ENCODE measurements around the gene NCF4.

The NCF4 gene

GRCh38 chr22:36912694-36913426 lies 52.1 kb downstream of the NCF4 start:
- H3K9me2 ChIP-seq (replicated peaks; ENCODE audit: insufficient read depth, low read length): no peaks in the 10 kb centered on the region
- H2AFZ ChIP-seq (ENCODE audit: low read length): peak overlapping the region; percentile 77
- H3K27ac ChIP-seq (ENCODE audit: low read length): peak overlapping the region; percentile 92
- DNase-seq: no peak
- H3K79me2 ChIP-seq (ENCODE audit: low read length): peaks cover 50% of the 10 kb centered on the region
- H3K9me3 ChIP-seq (replicated peaks; ENCODE audit: insufficient read depth, low read length): no peaks in the 10 kb centered on the region
- peaks cover 35% of the 10 kb centered on the region for H3F3A ChIP-seq (ENCODE audit: insufficient read depth, low read length)
- H3K4me2 ChIP-seq (ENCODE audit: low read depth, low read length): peak overlapping the region; percentile 77
- peak overlapping the region; percentile 82 for H3K4me3 ChIP-seq (ENCODE audit: low read length)
- peak overlapping the region; percentile 86; the same call in 1 of the 2 replicates for H3K9ac ChIP-seq (ENCODE audit: low read length)
- H3K36me3 ChIP-seq (replicated peaks; ENCODE audit: insufficient read depth, low read length): no peaks in the 10 kb centered on the region
- H3K27me3 ChIP-seq (replicated peaks; ENCODE audit: insufficient read depth, low read length): no peaks in the 10 kb centered on the region
- TF ChIP-seq EZH2 (optimal IDR thresholded peaks at IDR 0.05; ENCODE audit: low read depth, low read length): no peak
- TF ChIP-seq CTCF (IDR thresholded peaks at IDR 0.05; ENCODE audit: low read length): no peak
- TF ChIP-seq EZH2phosphoT487 (IDR thresholded peaks at IDR 0.05; ENCODE audit: low read length): no peak
- H4K20me1 ChIP-seq (ENCODE audit: insufficient read depth, low read length): no peaks in the 10 kb centered on the region
- H3K4me1 ChIP-seq (ENCODE audit: low read length): peaks cover 22% of the 10 kb centered on the region

- Histone ChIP-seq H3K4me3 (ENCODE audit: low read length) (peak within 1 kb of the TSS; percentile 82), H4K20me1 (ENCODE audit: insufficient read depth, low read length) (no peaks in the 10 kb centered on the region), H3K27ac (ENCODE audit: low read length) (peak within 1 kb of the TSS; percentile 92), H3K4me2 (ENCODE audit: low read depth, low read length) (peak within 1 kb of the TSS; percentile 77), H3K9me3 (replicated peaks; ENCODE audit: insufficient read depth, low read length) (no peaks in the 10 kb centered on the region), H3K9ac (ENCODE audit: low read length) (peak within 1 kb of the TSS; percentile 86), H3K9me2 (replicated peaks; ENCODE audit: insufficient read depth, low read length) (no peaks in the 10 kb centered on the region), H3F3A (ENCODE audit: insufficient read depth, low read length) (peaks cover 35% of the 10 kb centered on the region), H3K36me3 (replicated peaks; ENCODE audit: insufficient read depth, low read length) (no peaks in the 10 kb centered on the region; the same call in 1 of the 2 replicates), H3K4me1 (ENCODE audit: low read length) (peaks cover 27% of the 10 kb centered on the region), H2AFZ (ENCODE audit: low read length) (peak within 1 kb of the TSS; percentile 77), H3K27me3 (replicated peaks; ENCODE audit: insufficient read depth, low read length) (no peaks in the 10 kb centered on the region), H3K79me2 (ENCODE audit: low read length) (peaks cover 58% of the 10 kb centered on the region)
- TF ChIP-seq CTCF (IDR thresholded peaks at IDR 0.05; ENCODE audit: low read length) (no peak), EZH2 (optimal IDR thresholded peaks at IDR 0.05; ENCODE audit: low read depth, low read length) (no peak), EZH2phosphoT487 (IDR thresholded peaks at IDR 0.05; ENCODE audit: low read length) (no peak)
- peak; percentile 78 for DNase-seq
Measured at GRCh38 chr22:36913427-36914389, 52.9 kb downstream of the NCF4 start, which contains the start of gene CSF2RB. TSS of gene CSF2RB (plus strand) at chr22:36913628. CDS start at chr22:36922208, 8,580 bp downstream.

DNA sequence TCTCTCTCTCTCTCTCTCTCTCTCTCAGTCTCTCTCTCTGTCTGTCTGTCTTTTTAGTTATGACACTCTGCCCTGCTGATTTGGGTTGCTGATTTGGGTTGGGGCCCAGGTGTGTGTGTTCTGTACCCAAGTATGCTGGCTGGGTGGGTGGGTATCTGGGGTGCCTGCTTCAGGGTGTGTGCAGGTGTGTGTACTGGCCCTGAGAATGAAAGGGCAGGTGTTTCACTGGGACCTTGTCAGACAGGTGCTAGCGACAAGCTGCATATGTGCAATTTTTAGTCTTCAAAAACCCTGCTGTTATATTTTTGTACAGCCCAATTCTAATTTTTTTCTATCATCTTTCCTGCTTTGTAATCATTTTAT lies 53.6 kb downstream of the NCF4 start:
- H3K9ac ChIP-seq (ENCODE audit: low read length): peak overlapping the region; percentile 86
- no peaks in the 10 kb centered on the region for H3K9me3 ChIP-seq (replicated peaks; ENCODE audit: insufficient read depth, low read length)
- H3K4me2 ChIP-seq (ENCODE audit: low read depth, low read length): peak overlapping the region; percentile 77
- no peaks in the 10 kb centered on the region for H3K9me2 ChIP-seq (replicated peaks; ENCODE audit: insufficient read depth, low read length)
- peak overlapping the region; percentile 92; the same call in 1 of the 2 replicates for H3K27ac ChIP-seq (ENCODE audit: low read length)
- peaks cover 35% of the 10 kb centered on the region for H3F3A ChIP-seq (ENCODE audit: insufficient read depth, low read length)
- DNase-seq: peak; percentile 79
- H3K36me3 ChIP-seq (replicated peaks; ENCODE audit: insufficient read depth, low read length): no peaks in the 10 kb centered on the region; the same call in 1 of the 2 replicates
- H2AFZ ChIP-seq (ENCODE audit: low read length): no peak overlapping the region
- H3K27me3 ChIP-seq (replicated peaks; ENCODE audit: insufficient read depth, low read length): no peaks in the 10 kb centered on the region
- TF ChIP-seq EZH2phosphoT487 (IDR thresholded peaks at IDR 0.05; ENCODE audit: low read length) (no peak), CTCF (IDR thresholded peaks at IDR 0.05; ENCODE audit: low read length) (no peak), EZH2 (optimal IDR thresholded peaks at IDR 0.05; ENCODE audit: low read depth, low read length) (no peak)
- peak overlapping the region; percentile 82 for H3K4me3 ChIP-seq (ENCODE audit: low read length)
- H3K4me1 ChIP-seq (ENCODE audit: low read length): peaks cover 32% of the 10 kb centered on the region
- peaks cover 65% of the 10 kb centered on the region for H3K79me2 ChIP-seq (ENCODE audit: low read length)
- H4K20me1 ChIP-seq (ENCODE audit: insufficient read depth, low read length): no peaks in the 10 kb centered on the region

Measured in MM.1S (cell line).